GM12878 (cell line): Measurements from ENCODE around the gene WNK2.

Source experiments
- CTCF ChIP-seq, 3 experiments: IDR thresholded peaks in 2 of 3; conservative IDR thresholded peaks in 1 of 3; 2 replicates each; pipeline ENCODE4 v1.5.1; 2011; ENCODE audit warnings: low read depth in 3 of 3, low read length in 3 of 3, mild to moderate bottlenecking in 3 of 3, control low read depth in 2 of 3, moderate library complexity in 2 of 3, inconsistent platforms in 1 of 3, mixed read lengths in 1 of 3; ENCODE audit not compliant: control insufficient read depth in 2 of 3, insufficient read depth in 1 of 3; ENCODE audit errors: extremely low read depth in 1 of 3
- EP300 ChIP-seq, 2 experiments: fragments of 150-350 bp in 1 of 2; IDR thresholded peaks; 2 replicates each; pipeline ENCODE4 v1.6.1; 2011 to 2012; ENCODE audit warnings: low read depth in 2 of 2, low read length in 2 of 2, borderline replicate concordance in 1 of 2, improper control_type of control experiment in 1 of 2, inconsistent platforms in 1 of 2; ENCODE audit not compliant: control insufficient read depth in 1 of 2
- FOXK2 ChIP-seq: fragments of 450-650 bp; IDR thresholded peaks from 2 replicates; pipeline ENCODE4 v1.6.1; 2017; ENCODE audit warnings: mild to moderate bottlenecking, moderate library complexity
- SP1 ChIP-seq: IDR thresholded peaks from one replicate; pipeline ENCODE4 v1.6.1; 2011; ENCODE audit warnings: low read depth, low read length
- SREBF2 ChIP-seq: IDR thresholded peaks from 2 replicates; pipeline ENCODE4 v1.6.1; 2012; ENCODE audit warnings: mild to moderate bottlenecking, low read length
- ZSCAN29 ChIP-seq: fragments of 450-650 bp; IDR thresholded peaks from 2 replicates; pipeline ENCODE4 v1.6.1; 2017; ENCODE audit warnings: mild to moderate bottlenecking, moderate library complexity

DNA sequence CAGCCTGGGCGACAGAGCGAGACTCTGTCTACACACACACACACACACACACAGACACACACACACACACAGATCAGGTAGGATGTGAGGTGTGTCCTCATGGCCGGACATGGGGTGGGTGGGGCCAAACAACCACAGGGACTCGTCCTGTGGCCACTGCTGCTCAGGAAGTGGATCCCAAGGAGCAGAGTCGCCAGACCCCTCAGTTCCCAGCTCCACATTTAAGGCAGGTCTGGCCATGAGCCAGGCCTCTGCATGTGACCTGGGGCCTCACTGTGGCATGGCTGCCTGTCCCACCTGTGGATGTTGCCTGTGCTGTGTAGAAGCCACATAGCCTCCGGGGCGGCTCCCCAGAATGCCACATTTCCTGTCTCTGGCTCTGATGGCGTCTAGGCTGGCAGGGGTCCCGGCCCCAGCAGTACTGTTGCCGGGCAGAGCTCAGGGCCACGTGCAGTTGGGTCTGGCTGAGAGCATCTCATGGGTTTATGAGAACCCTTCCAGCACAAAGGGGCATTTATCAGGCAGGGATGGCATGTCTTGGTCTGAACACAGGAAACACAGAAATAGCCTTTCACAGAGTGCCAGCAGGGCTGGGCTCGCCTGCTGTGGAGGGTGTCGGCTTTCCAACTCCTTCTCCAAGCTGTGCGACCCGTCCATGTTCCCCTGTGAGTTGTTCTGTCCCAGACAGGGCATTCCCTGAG is 40.0 kb upstream of the WNK2 start:
- TF ChIP-seq EP300 (IDR thresholded peaks at IDR 0.05; ENCODE audit: borderline replicate concordance in 1 of 2, control insufficient read depth in 1 of 2, low read depth in 2 of 2, low read length in 2 of 2) = no peak
- no peak for TF ChIP-seq CTCF (IDR thresholded peaks at IDR 0.05 in 2 of 3, conservative IDR thresholded peaks at IDR 0.05 in 1 of 3; ENCODE audit: control insufficient read depth in 2 of 3, extremely low read depth in 1 of 3, insufficient read depth in 1 of 3, low read depth in 3 of 3, low read length in 3 of 3)
- no peak for TF ChIP-seq FOXK2
- TF ChIP-seq ZSCAN29 = no peak
- no peak for TF ChIP-seq SREBF2
- no peak for TF ChIP-seq SP1
